Measurements from ENCODE around the gene ACP3. TPM values are rescaled to one million over a fixed set of nuclear protein-coding genes. Genes with fewer than 3 reads are reported as not detected.

ACP3 gene
- total RNA-seq, 1 donor from 2014 or later = not detected

- Mint-ChIP-seq H3K4me1 (ENCODE audit: low read depth, unreplicated experiment) (no peaks in the 10 kb centered on the region), H3K4me3 (ENCODE audit: unreplicated experiment) (no peak overlapping the region), H3K27ac (ENCODE audit: unreplicated experiment) (no peak overlapping the region)
Observed at GRCh38 chr3:132286035-132286434, 31.2 kb upstream of the ACP3 start.

GRCh38 chr3:132288357-132288756, 28.9 kb upstream of the ACP3 start:
- H3K27ac Mint-ChIP-seq (ENCODE audit: unreplicated experiment) = no peak overlapping the region
- no peak for DNase-seq
- no peak overlapping the region for H3K4me3 Mint-ChIP-seq (ENCODE audit: unreplicated experiment)
- no peaks in the 10 kb centered on the region for H3K27me3 Mint-ChIP-seq (ENCODE audit: unreplicated experiment)
- no peaks in the 10 kb centered on the region for H3K4me1 Mint-ChIP-seq (ENCODE audit: low read depth, unreplicated experiment)
- H3K9me3 Mint-ChIP-seq (ENCODE audit: unreplicated experiment) = no peaks in the 10 kb centered on the region
- H3K36me3 Mint-ChIP-seq (ENCODE audit: unreplicated experiment) = peaks cover 4% of the 10 kb centered on the region
- TF ChIP-seq CTCF (IDR thresholded peaks at IDR 0.05; ENCODE audit: partially characterized antibody, unreplicated experiment) = no peak

More at GRCh38 chr3:132286035-132286434, 31.2 kb upstream of the ACP3 start:
- DNase-seq = no peak
- Mint-ChIP-seq H3K9me3 (ENCODE audit: unreplicated experiment) (no peaks in the 10 kb centered on the region), H3K36me3 (ENCODE audit: unreplicated experiment) (peaks cover 4% of the 10 kb centered on the region), H3K27me3 (ENCODE audit: unreplicated experiment) (no peaks in the 10 kb centered on the region)
- TF ChIP-seq CTCF (IDR thresholded peaks at IDR 0.05; ENCODE audit: partially characterized antibody, unreplicated experiment) = no peak

GRCh38 chr3:132289316-132289715, 27.9 kb upstream of the ACP3 start:
- Mint-ChIP-seq H3K4me3 (ENCODE audit: unreplicated experiment) (no peak overlapping the region), H3K4me1 (ENCODE audit: low read depth, unreplicated experiment) (no peaks in the 10 kb centered on the region), H3K9me3 (ENCODE audit: unreplicated experiment) (no peaks in the 10 kb centered on the region), H3K27me3 (ENCODE audit: unreplicated experiment) (no peaks in the 10 kb centered on the region), H3K36me3 (ENCODE audit: unreplicated experiment) (peaks cover 4% of the 10 kb centered on the region), H3K27ac (ENCODE audit: unreplicated experiment) (no peak overlapping the region)
- TF ChIP-seq CTCF (IDR thresholded peaks at IDR 0.05; ENCODE audit: partially characterized antibody, unreplicated experiment) = no peak
- DNase-seq = no peak

GRCh38 chr3:132290833-132291232, 26.4 kb upstream of the ACP3 start:
- Mint-ChIP-seq H3K4me1 (ENCODE audit: low read depth, unreplicated experiment) (no peaks in the 10 kb centered on the region), H3K9me3 (ENCODE audit: unreplicated experiment) (peaks cover 3% of the 10 kb centered on the region), H3K27ac (ENCODE audit: unreplicated experiment) (no peak overlapping the region), H3K27me3 (ENCODE audit: unreplicated experiment) (no peaks in the 10 kb centered on the region), H3K36me3 (ENCODE audit: unreplicated experiment) (peaks cover 7% of the 10 kb centered on the region), H3K4me3 (ENCODE audit: unreplicated experiment) (no peak overlapping the region)
- DNase-seq = no peak
- no peak for TF ChIP-seq CTCF (IDR thresholded peaks at IDR 0.05; ENCODE audit: partially characterized antibody, unreplicated experiment)

GRCh38 chr3:132292042-132292441, 25.2 kb upstream of the ACP3 start:
- peaks cover 3% of the 10 kb centered on the region for H3K9me3 Mint-ChIP-seq (ENCODE audit: unreplicated experiment)
- peaks cover 8% of the 10 kb centered on the region for H3K36me3 Mint-ChIP-seq (ENCODE audit: unreplicated experiment)
- no peaks in the 10 kb centered on the region for H3K27me3 Mint-ChIP-seq (ENCODE audit: unreplicated experiment)
- H3K27ac Mint-ChIP-seq (ENCODE audit: unreplicated experiment) = no peak overlapping the region
- no peak for TF ChIP-seq CTCF (IDR thresholded peaks at IDR 0.05; ENCODE audit: partially characterized antibody, unreplicated experiment)
- DNase-seq = no peak
- no peaks in the 10 kb centered on the region for H3K4me1 Mint-ChIP-seq (ENCODE audit: low read depth, unreplicated experiment)
- no peak overlapping the region for H3K4me3 Mint-ChIP-seq (ENCODE audit: unreplicated experiment)
